Parathyroid adenoma (tissue), 2 donors: Measurements from ENCODE around the gene IFI27L1.

ENCODE experiments used
- H2AFZ ChIP-seq: fragments of 300-600 bp; sonication (generic); one replicate; pipeline ENCODE4 v1.7.0; 2017; ENCODE audit warnings: antibody characterized with exemption, mild to moderate bottlenecking
- H3K27ac ChIP-seq: fragments of 300-600 bp; sonication (generic); one replicate; pipeline ENCODE4 v1.7.0; 2017
- H3K27me3 ChIP-seq: fragments of 300-600 bp; sonication (generic); one replicate; pipeline ENCODE4 v1.7.0; 2017; ENCODE audit warnings: low read length; ENCODE audit not compliant: control insufficient read depth, insufficient read depth
- H3K36me3 ChIP-seq: fragments of 300-600 bp; sonication (generic); one replicate; pipeline ENCODE4 v1.7.0; 2017; ENCODE audit warnings: low read length; ENCODE audit not compliant: control insufficient read depth, insufficient read depth
- H3K4me1 ChIP-seq: fragments of 300-600 bp; sonication (generic); one replicate; pipeline ENCODE4 v1.7.0; 2017; ENCODE audit warnings: control low read depth
- H3K4me2 ChIP-seq: fragments of 300-600 bp; sonication (generic); one replicate; pipeline ENCODE4 v1.7.0; 2017; ENCODE audit warnings: low read length
- H3K4me3 ChIP-seq: fragments of 300-600 bp; sonication (generic); one replicate; pipeline ENCODE4 v1.7.0; 2017; ENCODE audit warnings: low read depth, low read length
- H3K79me2 ChIP-seq: fragments of 300-600 bp; sonication (generic); one replicate; pipeline ENCODE4 v1.7.0; 2017; ENCODE audit warnings: control low read depth
- H3K9ac ChIP-seq: fragments of 300-600 bp; sonication (generic); one replicate; pipeline ENCODE4 v1.7.0; 2017; ENCODE audit warnings: mild to moderate bottlenecking
- H3K9me3 ChIP-seq: fragments of 300-600 bp; sonication (generic); one replicate; pipeline ENCODE4 v1.7.0; 2017; ENCODE audit warnings: low read length; ENCODE audit not compliant: control insufficient read depth
- TF ChIP-seq, protein P1 (sequence below): fragments of 300-600 bp; sonication (generic); IDR thresholded peaks from one replicate; pipeline ENCODE4 v1.7.0; 2017; ENCODE audit warnings: antibody characterized with exemption, mild to moderate bottlenecking
- donor health status: primary hyperparathyroidism.

The IFI27L1 gene

DNA sequence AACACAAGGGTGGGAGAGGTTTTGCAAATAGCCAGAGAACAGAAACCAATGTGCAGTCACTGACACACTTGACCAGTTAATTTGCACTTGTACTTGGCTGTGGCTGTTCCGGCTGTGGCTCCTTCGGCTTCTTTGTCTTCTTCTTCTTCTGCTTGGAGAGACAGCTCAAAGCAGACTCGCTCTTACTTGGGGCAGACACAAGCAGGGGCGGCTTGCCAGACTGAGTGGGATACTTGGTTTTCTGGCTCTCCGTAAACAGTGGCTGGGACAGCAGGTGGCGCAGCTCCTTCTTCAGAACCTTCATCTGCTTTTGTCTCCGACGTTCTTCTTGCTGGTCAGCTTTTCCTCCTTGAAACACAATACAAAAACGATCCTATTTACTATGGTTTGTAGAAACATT lies 30.0 kb upstream of the IFI27L1 start:
- Histone ChIP-seq H3K9me3 (no peaks in the 10 kb centered on the region), H3K4me2 (no peak overlapping the region), H3K9ac (no peak overlapping the region), H2AFZ (no peak overlapping the region), H3K4me1 (peaks cover 18% of the 10 kb centered on the region), H3K4me3 (no peak overlapping the region), H3K27me3 (no peaks in the 10 kb centered on the region), H3K27ac (peak overlapping the region; percentile 20), H3K36me3 (no peaks in the 10 kb centered on the region), H3K79me2 (peaks cover 4% of the 10 kb centered on the region)
- TF ChIP-seq, protein P1, sequence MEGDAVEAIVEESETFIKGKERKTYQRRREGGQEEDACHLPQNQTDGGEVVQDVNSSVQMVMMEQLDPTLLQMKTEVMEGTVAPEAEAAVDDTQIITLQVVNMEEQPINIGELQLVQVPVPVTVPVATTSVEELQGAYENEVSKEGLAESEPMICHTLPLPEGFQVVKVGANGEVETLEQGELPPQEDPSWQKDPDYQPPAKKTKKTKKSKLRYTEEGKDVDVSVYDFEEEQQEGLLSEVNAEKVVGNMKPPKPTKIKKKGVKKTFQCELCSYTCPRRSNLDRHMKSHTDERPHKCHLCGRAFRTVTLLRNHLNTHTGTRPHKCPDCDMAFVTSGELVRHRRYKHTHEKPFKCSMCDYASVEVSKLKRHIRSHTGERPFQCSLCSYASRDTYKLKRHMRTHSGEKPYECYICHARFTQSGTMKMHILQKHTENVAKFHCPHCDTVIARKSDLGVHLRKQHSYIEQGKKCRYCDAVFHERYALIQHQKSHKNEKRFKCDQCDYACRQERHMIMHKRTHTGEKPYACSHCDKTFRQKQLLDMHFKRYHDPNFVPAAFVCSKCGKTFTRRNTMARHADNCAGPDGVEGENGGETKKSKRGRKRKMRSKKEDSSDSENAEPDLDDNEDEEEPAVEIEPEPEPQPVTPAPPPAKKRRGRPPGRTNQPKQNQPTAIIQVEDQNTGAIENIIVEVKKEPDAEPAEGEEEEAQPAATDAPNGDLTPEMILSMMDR: peak; percentile 43

DNA sequence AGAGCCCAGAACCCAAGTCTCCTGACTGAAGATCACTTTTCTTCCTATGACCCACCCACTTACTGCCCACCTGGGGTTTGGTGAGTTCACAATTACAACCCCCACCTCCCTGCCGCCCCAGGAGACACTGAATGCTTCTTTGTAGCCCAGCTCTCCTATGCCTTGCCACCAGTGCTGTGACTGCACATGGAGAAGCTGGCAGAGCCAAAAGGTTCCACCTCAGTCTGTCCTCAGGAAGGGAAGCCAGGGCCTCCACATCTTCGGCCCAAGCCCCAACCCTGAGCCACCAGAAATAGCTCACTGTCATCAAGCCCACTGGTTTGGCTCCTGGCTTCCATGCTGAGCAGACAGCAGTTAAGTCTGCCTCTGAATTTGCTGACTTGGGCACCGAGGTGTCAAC lies 29.3 kb upstream of the IFI27L1 start:
- H3K27me3 ChIP-seq: no peaks in the 10 kb centered on the region
- peaks cover 18% of the 10 kb centered on the region for H3K4me1 ChIP-seq
- no peak overlapping the region for H3K9ac ChIP-seq
- H3K4me3 ChIP-seq: no peak overlapping the region
- H2AFZ ChIP-seq: no peak overlapping the region
- peak overlapping the region; percentile 20 for H3K27ac ChIP-seq
- no peaks in the 10 kb centered on the region for H3K9me3 ChIP-seq
- TF ChIP-seq, protein P1: no peak
- peak overlapping the region; percentile 3 for H3K4me2 ChIP-seq
- H3K36me3 ChIP-seq: no peaks in the 10 kb centered on the region
- peaks cover 8% of the 10 kb centered on the region for H3K79me2 ChIP-seq

DNA sequence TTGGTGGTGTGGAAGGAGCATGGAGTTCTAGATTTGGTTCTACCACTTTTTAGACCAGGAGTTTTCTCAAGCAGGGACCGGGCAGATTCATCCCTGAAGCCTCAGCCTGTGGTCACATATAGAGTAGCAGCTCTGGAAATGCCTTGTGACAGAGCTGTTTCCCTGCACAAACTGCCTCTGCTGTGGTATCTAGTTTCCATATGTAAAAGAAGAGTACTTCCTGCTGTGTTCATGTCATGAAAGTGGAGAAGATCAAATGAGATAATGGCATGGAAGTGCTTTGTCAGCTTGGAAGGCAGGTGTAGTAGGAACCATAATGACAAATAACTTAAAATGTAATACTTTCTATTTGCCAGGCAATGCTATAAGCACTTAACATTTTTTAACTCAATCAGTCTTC lies 28.9 kb upstream of the IFI27L1 start:
- H3K9ac ChIP-seq: no peak overlapping the region
- H3K4me1 ChIP-seq: peaks cover 18% of the 10 kb centered on the region

GRCh38 chr14:94052662-94053061 lies 28.4 kb upstream of the IFI27L1 start:
- Histone ChIP-seq H3K9me3 (no peaks in the 10 kb centered on the region), H3K27ac (peak overlapping the region; percentile 20), H2AFZ (no peak overlapping the region), H3K36me3 (no peaks in the 10 kb centered on the region), H3K9ac (no peak overlapping the region), H3K4me1 (peaks cover 18% of the 10 kb centered on the region), H3K79me2 (peaks cover 8% of the 10 kb centered on the region), H3K4me3 (no peak overlapping the region), H3K27me3 (no peaks in the 10 kb centered on the region), H3K4me2 (no peak overlapping the region)
- TF ChIP-seq, protein P1: no peak

More for the DNA sequence above, 28.9 kb upstream of the IFI27L1 start:
- Histone ChIP-seq H3K27ac (peak overlapping the region; percentile 20), H3K36me3 (no peaks in the 10 kb centered on the region), H3K4me2 (peak overlapping the region; percentile 3), H2AFZ (no peak overlapping the region), H3K27me3 (no peaks in the 10 kb centered on the region), H3K9me3 (no peaks in the 10 kb centered on the region), H3K4me3 (no peak overlapping the region), H3K79me2 (peaks cover 8% of the 10 kb centered on the region)
- TF ChIP-seq, protein P1: no peak

- Histone ChIP-seq H3K36me3 (no peaks in the 10 kb centered on the region), H3K27ac (no peak overlapping the region), H3K27me3 (no peaks in the 10 kb centered on the region), H3K4me2 (no peak overlapping the region), H3K4me3 (no peak overlapping the region), H2AFZ (no peak overlapping the region), H3K9me3 (no peaks in the 10 kb centered on the region), H3K9ac (no peak overlapping the region), H3K4me1 (peaks cover 18% of the 10 kb centered on the region), H3K79me2 (peaks cover 11% of the 10 kb centered on the region)
- TF ChIP-seq, protein P1: no peak
Observed at GRCh38 chr14:94054401-94054800, 26.7 kb upstream of the IFI27L1 start.
